ENCODE measurements around the gene EYS.

Gene EYS

DNA sequence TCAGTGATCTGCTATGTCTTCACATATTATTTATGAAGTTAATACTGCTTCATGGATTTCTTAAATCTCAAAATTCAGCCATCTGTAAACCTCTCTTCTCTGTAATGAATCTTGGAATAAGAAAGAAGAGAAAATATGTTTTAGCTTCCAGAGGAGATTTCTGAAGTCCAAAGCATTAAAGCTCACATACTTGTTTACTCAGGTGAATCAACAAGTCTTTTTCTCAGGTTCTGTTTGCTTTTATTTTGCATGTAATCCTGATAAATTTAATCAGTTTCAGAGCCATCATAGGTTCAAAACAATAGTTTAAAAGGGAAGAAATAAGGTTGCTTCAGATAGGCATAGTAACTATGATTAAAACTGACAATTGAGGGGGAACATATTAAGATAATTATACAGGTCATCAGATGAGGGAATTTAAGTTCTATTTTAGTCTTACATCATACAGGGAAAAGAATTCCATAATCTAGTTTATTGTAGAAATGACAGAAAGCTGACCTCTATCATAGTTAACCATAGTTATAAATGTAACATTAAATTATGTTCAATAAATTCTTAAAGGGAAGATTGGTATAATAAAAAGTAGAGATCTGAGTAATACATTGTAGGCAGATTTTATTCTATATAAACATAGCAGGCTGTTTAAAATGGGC is 716.2 kb downstream of the EYS start:
- no peak overlapping the region for H3K27ac ChIP-seq
- no peak for TF ChIP-seq CTCF (conservative IDR thresholded peaks at IDR 0.05)

DNA sequence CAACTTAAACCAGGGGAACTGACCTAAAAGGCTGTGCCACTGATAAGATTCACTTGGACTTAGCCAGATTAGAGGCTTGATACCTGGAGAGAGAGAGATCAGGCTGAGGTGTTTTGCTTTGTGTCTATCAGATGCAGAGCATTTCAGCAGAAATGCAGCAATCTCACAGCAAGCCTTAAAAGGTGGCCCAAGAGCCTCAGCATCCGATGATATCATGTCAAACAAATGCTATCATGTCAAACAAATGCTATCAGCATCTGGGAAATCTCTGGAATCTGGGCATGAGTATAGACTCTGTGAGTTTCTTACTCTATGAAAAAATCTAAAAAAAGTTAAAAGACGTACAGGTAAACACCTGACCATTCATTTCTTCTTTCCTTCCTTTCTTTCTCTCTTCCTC is 718.9 kb downstream of the EYS start:
- H3K27ac ChIP-seq = no peak overlapping the region
- TF ChIP-seq CTCF (conservative IDR thresholded peaks at IDR 0.05) = no peak

DNA sequence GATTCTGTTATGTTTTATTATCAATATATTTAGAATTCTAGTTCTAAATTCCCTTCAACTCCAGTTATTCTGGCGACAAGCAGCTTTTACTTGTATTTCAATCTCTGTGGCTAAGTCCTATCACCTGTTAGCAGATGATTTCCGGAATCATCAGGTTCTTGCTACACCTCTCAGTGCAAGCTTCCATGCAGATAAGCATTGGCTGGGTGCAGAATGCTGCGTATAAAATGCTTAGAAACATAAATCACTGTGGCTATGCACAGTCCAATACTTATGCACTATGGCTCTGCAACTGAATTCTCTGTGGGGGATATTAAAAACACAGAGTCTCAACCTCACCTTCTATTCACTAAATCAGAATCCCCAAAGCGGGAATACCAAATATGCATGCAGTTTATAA is 720.0 kb downstream of the EYS start:
- no peak overlapping the region for H3K27ac ChIP-seq
- TF ChIP-seq CTCF (conservative IDR thresholded peaks at IDR 0.05) = no peak

DNA sequence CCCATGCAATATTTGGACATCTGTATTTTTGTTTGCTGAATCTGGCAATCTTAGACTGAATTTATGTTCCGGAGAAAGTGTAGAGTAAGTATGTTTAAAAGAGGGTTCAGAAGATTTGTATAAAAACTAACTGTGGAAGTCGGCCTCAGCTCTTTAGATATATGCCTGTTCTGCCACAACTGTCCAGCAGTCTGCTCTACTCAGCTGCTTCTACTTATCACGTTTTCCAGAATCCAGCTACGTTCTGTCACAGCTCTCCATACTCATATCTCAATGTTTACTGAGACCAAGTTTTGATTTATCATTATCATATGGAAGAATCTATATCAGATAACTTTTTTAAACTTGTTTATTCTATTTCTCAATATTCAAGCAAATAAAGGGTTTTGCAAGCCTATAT is 721.3 kb downstream of the EYS start:
- peak; percentile 24; the same call in 1 of the 2 replicates for TF ChIP-seq CTCF (conservative IDR thresholded peaks at IDR 0.05)
- no peak overlapping the region for H3K27ac ChIP-seq

DNA sequence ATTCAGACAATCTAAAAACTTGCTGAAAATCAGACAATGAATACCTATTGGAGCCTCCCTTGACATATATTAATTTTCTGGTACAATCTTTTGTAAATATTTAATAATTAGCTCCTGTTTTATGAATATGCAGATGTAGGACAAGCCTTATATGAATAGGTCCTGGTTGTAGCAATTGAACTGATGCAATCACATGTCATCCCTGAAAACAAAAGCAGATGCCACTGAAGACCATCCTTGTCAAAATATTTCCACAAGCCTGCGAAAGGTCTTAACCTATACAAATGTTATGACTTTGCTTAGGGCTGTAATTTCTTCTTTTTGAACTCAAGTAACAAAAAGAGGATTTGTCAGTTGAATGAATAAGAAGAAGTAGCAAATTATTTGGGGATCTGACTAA is 722.1 kb downstream of the EYS start:
- H3K27ac ChIP-seq = no peak overlapping the region
- no peak for TF ChIP-seq CTCF (conservative IDR thresholded peaks at IDR 0.05)

DNA sequence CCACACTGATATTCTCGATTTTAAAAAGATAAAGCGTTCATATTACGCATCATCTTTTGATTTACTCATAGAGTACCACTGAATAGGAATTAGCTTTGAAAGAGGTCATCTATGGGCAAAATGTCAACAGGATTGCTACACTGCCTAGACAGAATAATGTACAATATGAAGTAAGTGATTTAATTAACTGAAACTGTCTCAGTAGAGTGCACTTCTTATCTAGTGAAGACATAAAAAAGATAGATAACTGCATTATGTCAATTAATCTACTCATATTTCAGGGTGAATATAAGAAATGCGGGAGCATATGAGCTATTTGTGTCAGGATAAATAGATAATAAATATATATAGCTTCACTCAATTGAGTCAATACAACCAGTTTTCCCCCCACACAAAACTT is 723.9 kb downstream of the EYS start:
- H3K27ac ChIP-seq = no peak overlapping the region
- no peak for TF ChIP-seq CTCF (conservative IDR thresholded peaks at IDR 0.05)

- H3K27ac ChIP-seq = no peak overlapping the region
- TF ChIP-seq CTCF (conservative IDR thresholded peaks at IDR 0.05) = no peak
Observed at GRCh38 chr6:64973142-64973541, 733.9 kb downstream of the EYS start.

Measured in VCaP (cell line).